HG03342 (cell line): Measurements from ENCODE around the gene BBIP1.
"Not testable (repeated sequence)": the region's sequence is repeated elsewhere in the genome, so short reads cannot be mapped to it uniquely, and the experiment has no call there.

Experiments
- ATAC-seq: cut with Tn5 transposase; IDR thresholded peaks from one replicate; pipeline ENCODE4 v1.9.1; 2021; ENCODE audit warnings: mild to moderate bottlenecking, moderate library complexity; ENCODE audit not compliant: unreplicated experiment

The BBIP1 gene

GRCh38 chr10:110923856-110924493 lies 5.0 kb upstream of the BBIP1 start:
- no peak for ATAC-seq

- peak; percentile 28 for ATAC-seq
Observed at GRCh38 chr10:110919971-110920881, 1.2 kb upstream of the BBIP1 start.

- ATAC-seq: peak; percentile 10
Observed at GRCh38 chr10:110919349-110919931, 460 bp upstream of the BBIP1 start, which contains the start of gene SHOC2. Gene SHOC2, plus strand, starts transcription at chr10:110919604. Its CDS starts 44,755 bp downstream, at chr10:110964359.

- no peak for ATAC-seq
Observed at GRCh38 chr10:110918269-110918642, 724 bp downstream of the BBIP1 start.

GRCh38 chr10:110916554-110917346 lies 2.2 kb downstream of the BBIP1 start:
- no peak for ATAC-seq

- ATAC-seq: not testable (repeated sequence)
Observed at GRCh38 chr10:110915600-110915999, 3.4 kb downstream of the BBIP1 start.

GRCh38 chr10:110915035-110915434 lies 3.9 kb downstream of the BBIP1 start:
- no peak for ATAC-seq

- ATAC-seq: no peak
Observed at GRCh38 chr10:110914431-110914830, 4.5 kb downstream of the BBIP1 start.

- no peak for ATAC-seq
Observed at GRCh38 chr10:110912374-110912773, 6.6 kb downstream of the BBIP1 start.

- ATAC-seq: no peak
Observed at GRCh38 chr10:110910138-110910537, 8.8 kb downstream of the BBIP1 start.

- ATAC-seq: peak; percentile 68
Observed at GRCh38 chr10:110903280-110904278, 15.4 kb downstream of the BBIP1 start.

- no peak for ATAC-seq
Observed at GRCh38 chr10:110901954-110902819, 16.8 kb downstream of the BBIP1 start.

- no peak for ATAC-seq
Observed at GRCh38 chr10:110900983-110901382, 18.0 kb downstream of the BBIP1 start.

GRCh38 chr10:110898391-110898790 lies 20.6 kb downstream of the BBIP1 start:
- ATAC-seq: no peak

- ATAC-seq: no peak
Observed at GRCh38 chr10:110897184-110897583, 21.8 kb downstream of the BBIP1 start.

- no peak for ATAC-seq
Observed at GRCh38 chr10:110893559-110894179, 25.3 kb downstream of the BBIP1 start.

- no peak for ATAC-seq
Observed at GRCh38 chr10:110892602-110893288, 26.2 kb downstream of the BBIP1 start.

GRCh38 chr10:110887560-110887959 lies 31.4 kb downstream of the BBIP1 start:
- no peak for ATAC-seq
